SK-N-SH (cell line): ENCODE results near the gene TM9SF3. TPM values are rescaled to one million over a fixed set of nuclear protein-coding genes. Genes with fewer than 3 reads are reported as not detected.
A peak's percentile ranks its signal among the peaks of the same experiment; 100 is the strongest.

ENCODE experiments used
- CTCF ChIA-PET: fragments of 300-600, 350-600 bp; formaldehyde crosslinking; extraction: SDS; loops from one replicate; lab custom pipeline; 2021; lab: Yijun Ruan, JAX
- POLR2A ChIA-PET: fragments of 350-600 bp; sonication (Branson Sonifier 250); formaldehyde crosslinking; extraction: SDS; loops from one replicate; lab custom pipeline; 2020; ENCODE audit warnings: antibody characterized with exemption, inconsistent platforms; lab: Yijun Ruan, JAX
- DNase-seq: peaks from one replicate; pipeline ENCODE4 v3.0.0; 2012
- H2AFZ ChIP-seq: fragments of 200-600 bp; sonication (generic); 2 replicates; pipeline ENCODE4 v1.8.1; 2016; ENCODE audit warnings: antibody characterized with exemption, mild to moderate bottlenecking, low read depth
- H3F3A ChIP-seq: fragments of 200-600 bp; sonication (generic); replicated peaks from 2 replicates; pipeline ENCODE3; 2016; ENCODE audit warnings: antibody characterized with exemption, mild to moderate bottlenecking; ENCODE audit not compliant: insufficient read depth
- H3K27ac ChIP-seq, 2 experiments: fragments of 200-500 bp in 1 of 2; fragments of 200-600 bp in 1 of 2; sonication (Bioruptor generic) in 1 of 2; sonication (generic), shearing (Covaris generic) in 1 of 2; 2 replicates each; pipeline versions ENCODE4 v1.5.1 to v1.6.1; 2014 to 2016; ENCODE audit warnings: low read depth in 2 of 2, inconsistent platforms in 1 of 2, low read length in 1 of 2, mild to moderate bottlenecking in 1 of 2, mixed read lengths in 1 of 2
- H3K27me3 ChIP-seq: fragments of 200-600 bp; sonication (generic), shearing (Covaris generic); 2 replicates; pipeline ENCODE4 v1.6.1; 2016; ENCODE audit warnings: mixed run types; ENCODE audit not compliant: insufficient read depth
- H3K36me3 ChIP-seq, 2 experiments: fragments of 200-500 bp in 1 of 2; fragments of 200-600 bp in 1 of 2; sonication (Bioruptor generic) in 1 of 2; sonication (generic) in 1 of 2; replicated peaks in 1 of 2; 2 replicates each; pipeline versions ENCODE3 to v1.5.1; 2014 to 2016; ENCODE audit warnings: low read length in 1 of 2, mild to moderate bottlenecking in 1 of 2; ENCODE audit not compliant: insufficient read depth in 2 of 2, control insufficient read depth in 1 of 2
- H3K4me1 ChIP-seq, 2 experiments: fragments of 200-500 bp in 1 of 2; fragments of 200-600 bp in 1 of 2; sonication (Bioruptor generic) in 1 of 2; sonication (generic), shearing (Covaris generic) in 1 of 2; 2 replicates each; pipeline versions ENCODE4 v1.5.1 to v1.6.1; 2014 to 2016; ENCODE audit warnings: low read depth in 1 of 2, low read length in 1 of 2, mixed run types in 1 of 2; ENCODE audit not compliant: insufficient read depth in 2 of 2, control insufficient read depth in 1 of 2
- H3K4me2 ChIP-seq: fragments of 200-600 bp; sonication (generic), shearing (Covaris generic); 2 replicates; pipeline ENCODE4 v1.6.1; 2017; ENCODE audit warnings: mixed run types
- H3K4me3 ChIP-seq, 2 experiments: fragments of 200-500 bp in 1 of 2; fragments of 200-600 bp in 1 of 2; sonication (Bioruptor generic) in 1 of 2; sonication (generic), shearing (Covaris generic) in 1 of 2; 2 replicates each; pipeline versions ENCODE4 v1.5.1 to v1.8.1; 2014 to 2016; ENCODE audit warnings: low read depth in 2 of 2, inconsistent platforms in 1 of 2, low read length in 1 of 2, mild to moderate bottlenecking in 1 of 2, mixed read lengths in 1 of 2, moderate library complexity in 1 of 2
- H3K79me2 ChIP-seq: fragments of 200-600 bp; sonication (generic); 2 replicates; pipeline ENCODE4 v1.8.1; 2017; ENCODE audit warnings: mild to moderate bottlenecking; ENCODE audit not compliant: insufficient read depth
- H3K9ac ChIP-seq: fragments of 200-600 bp; sonication (generic); 2 replicates; pipeline ENCODE4 v1.6.1; 2017; ENCODE audit warnings: mixed run types
- H3K9me2 ChIP-seq: fragments of 200-600 bp; sonication (generic); 2 replicates; pipeline ENCODE4 v1.6.1; 2017; ENCODE audit warnings: mixed run types
- H3K9me3 ChIP-seq: fragments of 200-600 bp; sonication (generic); 2 replicates; pipeline ENCODE4 v1.6.1; 2017; ENCODE audit warnings: mixed run types, mild to moderate bottlenecking, moderate library complexity
- H4K20me1 ChIP-seq: fragments of 200-600 bp; sonication (generic); 2 replicates; pipeline ENCODE4 v1.6.1; 2017; ENCODE audit warnings: mild to moderate bottlenecking, mixed run types; ENCODE audit not compliant: insufficient read depth
- EP300 ChIP-seq, 2 experiments: IDR thresholded peaks; 2 replicates each; pipeline versions ENCODE4 v1.4.0 to v1.6.1; 2012; ENCODE audit warnings: borderline replicate concordance in 1 of 2, low read depth in 1 of 2, low read length in 1 of 2
- FOXJ3 ChIP-seq: sonication (generic); formaldehyde crosslinking; IDR thresholded peaks from 2 replicates; pipeline ENCODE4 v1.5.1; 2020; ENCODE audit warnings: mild to moderate bottlenecking, missing genetic modification reagents
- GATA2 ChIP-seq: sonication (generic); formaldehyde crosslinking; IDR thresholded peaks from 2 replicates; pipeline ENCODE4 v1.5.0; 2020; ENCODE audit warnings: mild to moderate bottlenecking, missing genetic modification reagents
- JUND ChIP-seq: IDR thresholded peaks from 2 replicates; pipeline ENCODE4 v1.4.0; 2012
- NRF1 ChIP-seq: IDR thresholded peaks from 2 replicates; pipeline ENCODE4 v1.6.1; 2012; ENCODE audit warnings: low read depth, mild to moderate bottlenecking, low read length
- RAD21 ChIP-seq: IDR thresholded peaks from 2 replicates; pipeline ENCODE4 v1.6.1; 2012; ENCODE audit warnings: mild to moderate bottlenecking, low read length
- RCOR1 ChIP-seq: fragments of 150-350 bp; IDR thresholded peaks from 2 replicates; pipeline ENCODE4 v1.6.1; 2017; ENCODE audit warnings: antibody characterized with exemption, low read length
- SIN3A ChIP-seq: IDR thresholded peaks from 2 replicates; pipeline ENCODE4 v1.6.1; 2012; ENCODE audit warnings: low read depth, mild to moderate bottlenecking, low read length, moderate library complexity, borderline replicate concordance
- SMC3 ChIP-seq: IDR thresholded peaks from 2 replicates; pipeline ENCODE4 v1.6.1; 2012; ENCODE audit warnings: low read depth, low read length, improper control_type of control experiment
- TAF1 ChIP-seq: IDR thresholded peaks from 2 replicates; pipeline ENCODE4 v1.6.1; 2012; ENCODE audit warnings: low read depth, mild to moderate bottlenecking, low read length, moderate library complexity, borderline replicate concordance
- TCF12 ChIP-seq: IDR thresholded peaks from 2 replicates; pipeline ENCODE4 v1.4.0; 2012
- YY1 ChIP-seq: IDR thresholded peaks from 2 replicates; pipeline ENCODE4 v1.4.0; 2012; ENCODE audit warnings: low read depth, mild to moderate bottlenecking
- WGBS: methylation state at CpG from one replicate; pipeline ENCODE4 v1.1.6; 2017; ENCODE audit warnings: low lambda C conversion rate; 5-methylcytosine and 5-hydroxymethylcytosine counted together
- polyA plus RNA-seq, 3 experiments: library from polyadenylated mRNA; depleted of rRNA; stranded (reverse); fragments of >200 nt; gene quantifications; 2 replicates each; pipeline ENCODE4 v1.2.3, GENCODE V29; 2012
- small RNA-seq, 7 experiments: library from RNA; depleted of rRNA; stranded (forward); fragments of <200 nt; gene quantifications; one replicate each; pipeline ENCODE3, GENCODE V24; 2012
- TF ChIP-seq, protein P1 (sequence below): fragments of 150-350 bp; IDR thresholded peaks from 2 replicates; pipeline ENCODE4 v1.6.1; 2016; ENCODE audit warnings: mild to moderate bottlenecking, low read depth, low read length
- TF ChIP-seq, protein P2 (sequence below): IDR thresholded peaks from 2 replicates; pipeline ENCODE4 v1.4.0; 2012; ENCODE audit warnings: low read depth
- TF ChIP-seq, protein P3 (sequence below): IDR thresholded peaks from 2 replicates; pipeline ENCODE4 v1.4.0; 2012; ENCODE audit warnings: low read depth, borderline replicate concordance

The TM9SF3 gene
- polyA plus RNA-seq, 1 of the 3 experiments (the other 2 are of a cell fraction) = 24.9 TPM

DNA sequence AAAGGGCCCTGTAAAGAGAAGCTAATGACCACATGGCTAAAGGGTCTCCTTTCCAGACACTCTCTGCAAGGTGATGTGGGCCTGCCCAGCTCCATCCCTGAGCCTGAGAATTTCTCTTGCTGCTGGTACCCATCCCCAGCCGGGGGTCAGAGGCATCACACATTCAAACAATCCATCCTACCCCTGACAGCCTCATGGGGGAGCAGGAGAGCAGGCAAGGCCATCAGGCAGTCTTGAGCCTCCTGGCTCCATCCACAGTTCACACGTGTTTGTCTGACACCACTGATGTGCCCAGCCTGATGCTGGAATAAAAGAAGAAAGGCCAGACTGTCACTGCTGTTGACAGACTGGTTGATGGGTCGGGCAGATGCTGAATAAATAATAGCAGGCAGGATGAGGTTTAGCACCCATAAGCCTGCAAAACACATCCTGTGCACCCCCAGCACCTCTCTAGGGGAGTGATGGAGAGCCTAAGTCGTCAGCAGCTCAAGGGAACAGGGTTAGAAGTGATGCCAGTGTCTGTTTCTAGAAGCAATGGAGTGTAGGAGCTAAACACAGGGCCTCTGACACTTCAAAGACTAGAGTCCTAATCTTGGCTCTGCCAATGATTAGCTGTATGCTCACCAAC lies 116.6 kb downstream of the TM9SF3 start (continued):
- TF ChIP-seq SMC3 = peak; percentile 39
- no peak for TF ChIP-seq SIN3A
- TF ChIP-seq FOXJ3 (CRISPR knock-in tag) = no peak
- TF ChIP-seq RCOR1 = no peak
- TF ChIP-seq NRF1 = no peak
- TF ChIP-seq, protein P1, sequence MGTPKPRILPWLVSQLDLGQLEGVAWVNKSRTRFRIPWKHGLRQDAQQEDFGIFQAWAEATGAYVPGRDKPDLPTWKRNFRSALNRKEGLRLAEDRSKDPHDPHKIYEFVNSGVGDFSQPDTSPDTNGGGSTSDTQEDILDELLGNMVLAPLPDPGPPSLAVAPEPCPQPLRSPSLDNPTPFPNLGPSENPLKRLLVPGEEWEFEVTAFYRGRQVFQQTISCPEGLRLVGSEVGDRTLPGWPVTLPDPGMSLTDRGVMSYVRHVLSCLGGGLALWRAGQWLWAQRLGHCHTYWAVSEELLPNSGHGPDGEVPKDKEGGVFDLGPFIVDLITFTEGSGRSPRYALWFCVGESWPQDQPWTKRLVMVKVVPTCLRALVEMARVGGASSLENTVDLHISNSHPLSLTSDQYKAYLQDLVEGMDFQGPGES = no peak
- TF ChIP-seq RAD21 = peak; percentile 57

- POLR2A ChIA-PET = no interaction called here
- Histone ChIP-seq H3K4me1 (peaks cover 0 to 9% of the 10 kb centered on the region in 2 experiments; a peak in 1 of 4 replicates), H4K20me1 (no peaks in the 10 kb centered on the region), H3K4me2 (no peak overlapping the region), H3K36me3 (no peaks in the 10 kb centered on the region), H2AFZ (no peak overlapping the region), H3K9ac (no peak overlapping the region), H3K4me3 (no peak overlapping the region), H3K27me3 (no peaks in the 10 kb centered on the region; the same call in 1 of the 2 replicates), H3F3A (no peaks in the 10 kb centered on the region), H3K27ac (no peak overlapping the region), H3K79me2 (no peaks in the 10 kb centered on the region), H3K9me3 (no peaks in the 10 kb centered on the region), H3K9me2 (no peaks in the 10 kb centered on the region)
- peak; percentile 51 for DNase-seq
- TF ChIP-seq TCF12 = peak; percentile 11; the same call in 1 of the 2 replicates
- TF ChIP-seq TAF1 = no peak
- TF ChIP-seq, protein P2, sequence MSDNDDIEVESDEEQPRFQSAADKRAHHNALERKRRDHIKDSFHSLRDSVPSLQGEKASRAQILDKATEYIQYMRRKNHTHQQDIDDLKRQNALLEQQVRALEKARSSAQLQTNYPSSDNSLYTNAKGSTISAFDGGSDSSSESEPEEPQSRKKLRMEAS = no peak
- TF ChIP-seq GATA2 (CRISPR knock-in tag) = peak; percentile 58
- TF ChIP-seq JUND = no peak
- TF ChIP-seq, protein P3, sequence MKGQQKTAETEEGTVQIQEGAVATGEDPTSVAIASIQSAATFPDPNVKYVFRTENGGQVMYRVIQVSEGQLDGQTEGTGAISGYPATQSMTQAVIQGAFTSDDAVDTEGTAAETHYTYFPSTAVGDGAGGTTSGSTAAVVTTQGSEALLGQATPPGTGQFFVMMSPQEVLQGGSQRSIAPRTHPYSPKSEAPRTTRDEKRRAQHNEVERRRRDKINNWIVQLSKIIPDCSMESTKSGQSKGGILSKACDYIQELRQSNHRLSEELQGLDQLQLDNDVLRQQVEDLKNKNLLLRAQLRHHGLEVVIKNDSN = no peak
- no peak for TF ChIP-seq YY1
- peak; percentile 73; the same call in 1 of the 2 replicates for TF ChIP-seq RCOR1
- TF ChIP-seq EP300 (IDR thresholded peaks at IDR 0.05; ENCODE audit: borderline replicate concordance in 1 of 2, low read depth in 1 of 2, low read length in 1 of 2) = 0 out of 4 replicates have a peak, but pooled peaks of 1 of the 2 experiments have one; percentile 29
- CTCF ChIA-PET = interaction anchor here (0.8 to 3.8 kb wide), 10 partner anchors 10 to 133 kb away, joined by 3 to 21 read pairs (median 4); partner anchors contain the start of gene TLL2
- 17% methylated on average over 5 of the region's 5 CpGs for WGBS
These were observed 118.0 kb downstream of the TM9SF3 start for GRCh38 chr10:96468845-96469244.

Small RNA genes lying within 50 kb of the gene (small RNA-seq; reads per million reads assigned to genes)
- 0 to 3.4 (median 0) reads per million in 7 experiments for gene RNA5SP324

Other genes starting within 250 kb of the TM9SF3 start
- gene OPALIN, start 228.0 kb downstream of the TM9SF3 start, polyA plus RNA-seq (2012; rRNA removed) = not detected in 2 replicates
- gene TLL2, start 73.1 kb downstream of the TM9SF3 start, polyA plus RNA-seq (2012; rRNA removed) = 0.28 and 0.36 TPM in 2 replicates
- 0.07 and 0.08 TPM in 2 replicates for gene PIK3AP1, start 133.5 kb upstream of the TM9SF3 start, polyA plus RNA-seq (2012; rRNA removed)
- 1.9 and 2.6 TPM in 2 replicates for gene LCOR, start 245.3 kb upstream of the TM9SF3 start, polyA plus RNA-seq (2012; rRNA removed)